Progenitor cell of endocrine pancreas (in vitro differentiated cells): Measurements from ENCODE around the gene DNAH1. TPM values are rescaled to one million over a fixed set of nuclear protein-coding genes. Genes with fewer than 3 reads are reported as not detected.

Source experiments
- DNase-seq: peaks from one replicate; pipeline ENCODE4 v3.0.0; 2021; ENCODE audit warnings: low spot score; ENCODE audit not compliant: unreplicated experiment
- H3K27ac Mint-ChIP-seq: 2 replicates; pipeline ENCODE4 v1.8.0; 2021; ENCODE audit warnings: mild to moderate bottlenecking, moderate library complexity, mixed read lengths
- H3K27me3 Mint-ChIP-seq: 2 replicates; pipeline ENCODE4 v1.8.0; 2021; ENCODE audit warnings: mixed read lengths
- H3K36me3 Mint-ChIP-seq: 2 replicates; pipeline ENCODE4 v1.8.0; 2022; ENCODE audit warnings: mixed read lengths; ENCODE audit not compliant: insufficient read depth
- H3K4me1 Mint-ChIP-seq: 2 replicates; pipeline ENCODE4 v1.8.0; 2021; ENCODE audit warnings: low read depth, mixed read lengths
- H3K4me3 Mint-ChIP-seq: 2 replicates; pipeline ENCODE4 v1.8.0; 2021; ENCODE audit warnings: low read depth, mild to moderate bottlenecking, moderate library complexity, mixed read lengths
- H3K9me3 Mint-ChIP-seq: 2 replicates; pipeline ENCODE4 v1.8.0; 2021; ENCODE audit warnings: low read depth, mixed read lengths
- CTCF ChIP-seq: fragments of 200-600 bp; sonication (generic); IDR thresholded peaks from one replicate; pipeline ENCODE4 v1.5.0; 2021; ENCODE audit warnings: antibody characterized with exemption, mild to moderate bottlenecking; ENCODE audit not compliant: unreplicated experiment
- total RNA-seq: library from RNA; stranded (reverse); gene quantifications from 2 replicates; pipeline ENCODE4 v1.2.1, GENCODE V29; 2021

The DNAH1 gene
- total RNA-seq, 1 donor from 2014 or later, result 14.0 TPM

GRCh38 chr3:52297242-52298148 is 18.6 kb upstream of the DNAH1 start:
- Mint-ChIP-seq H3K27me3 (no peaks in the 10 kb centered on the region), H3K27ac (peak overlapping the region; percentile 33)

DNA sequence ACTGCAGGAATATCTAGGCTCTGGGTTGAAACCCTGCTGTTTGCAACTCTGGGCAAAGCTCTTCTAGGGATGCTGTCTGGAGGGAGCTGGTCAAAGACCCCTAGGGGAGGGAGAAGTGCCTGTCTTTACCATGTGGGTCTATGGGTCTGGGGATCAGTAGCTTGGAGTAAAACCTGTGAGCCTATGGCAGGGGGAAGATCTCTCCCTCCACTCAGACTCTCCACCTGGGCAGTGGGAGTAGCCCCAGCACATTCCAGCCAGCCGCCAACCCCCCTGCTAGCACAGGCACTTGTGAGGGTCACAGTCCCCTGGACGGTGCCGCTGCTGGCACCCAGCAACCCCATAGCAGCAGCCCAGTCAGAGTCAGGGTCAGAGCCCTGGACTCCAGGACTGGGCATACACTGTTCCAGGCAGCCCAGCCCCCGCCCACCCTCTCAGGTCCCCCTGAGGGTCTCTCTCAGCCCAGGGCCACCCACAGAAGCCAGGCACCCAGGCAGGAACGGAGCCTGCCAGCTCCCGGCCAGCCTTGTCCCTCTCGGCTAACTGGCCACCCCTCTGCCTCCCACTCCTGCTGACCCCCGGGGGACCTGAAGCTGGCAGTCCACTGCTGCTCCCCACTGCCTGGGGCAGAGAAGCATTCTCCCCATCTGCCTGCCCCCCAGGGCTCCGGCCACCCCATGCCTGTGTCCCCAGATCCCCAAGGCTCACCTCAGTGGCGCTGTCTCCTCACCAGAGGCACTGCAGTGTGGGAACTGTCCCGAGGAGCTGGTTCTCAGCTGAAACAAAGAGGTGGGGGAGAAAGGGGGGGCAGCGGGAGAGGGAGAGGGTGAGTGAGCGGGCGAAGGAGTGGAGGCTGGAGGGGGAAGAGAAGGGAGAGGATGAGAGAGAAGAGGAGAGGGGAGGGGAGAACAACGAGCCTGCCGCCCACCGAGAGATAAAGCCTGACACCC is 17.7 kb upstream of the DNAH1 start:
- Mint-ChIP-seq H3K36me3 (no peaks in the 10 kb centered on the region), H3K4me3 (peak overlapping the region; percentile 76), H3K27me3 (no peaks in the 10 kb centered on the region), H3K9me3 (no peaks in the 10 kb centered on the region), H3K4me1 (peaks cover 30% of the 10 kb centered on the region), H3K27ac (peak overlapping the region; percentile 64)
- no peak for TF ChIP-seq CTCF
- no peak for DNase-seq

More at GRCh38 chr3:52297242-52298148, 18.6 kb upstream of the DNAH1 start:
- no peak for TF ChIP-seq CTCF
- H3K9me3 Mint-ChIP-seq, result no peaks in the 10 kb centered on the region
- no peak for DNase-seq
- H3K36me3 Mint-ChIP-seq, result no peaks in the 10 kb centered on the region
- peak overlapping the region; percentile 76 for H3K4me3 Mint-ChIP-seq
- peaks cover 30% of the 10 kb centered on the region for H3K4me1 Mint-ChIP-seq

- H3K4me1 Mint-ChIP-seq, result peaks cover 30% of the 10 kb centered on the region
- no peaks in the 10 kb centered on the region for H3K9me3 Mint-ChIP-seq
- H3K36me3 Mint-ChIP-seq, result no peaks in the 10 kb centered on the region
- peak overlapping the region; percentile 85 for H3K27ac Mint-ChIP-seq
- H3K27me3 Mint-ChIP-seq, result no peaks in the 10 kb centered on the region
- no peak for TF ChIP-seq CTCF
- peak overlapping the region; percentile 76 for H3K4me3 Mint-ChIP-seq
- DNase-seq, result no peak
Measured at GRCh38 chr3:52299247-52299878, 16.8 kb upstream of the DNAH1 start.

DNA sequence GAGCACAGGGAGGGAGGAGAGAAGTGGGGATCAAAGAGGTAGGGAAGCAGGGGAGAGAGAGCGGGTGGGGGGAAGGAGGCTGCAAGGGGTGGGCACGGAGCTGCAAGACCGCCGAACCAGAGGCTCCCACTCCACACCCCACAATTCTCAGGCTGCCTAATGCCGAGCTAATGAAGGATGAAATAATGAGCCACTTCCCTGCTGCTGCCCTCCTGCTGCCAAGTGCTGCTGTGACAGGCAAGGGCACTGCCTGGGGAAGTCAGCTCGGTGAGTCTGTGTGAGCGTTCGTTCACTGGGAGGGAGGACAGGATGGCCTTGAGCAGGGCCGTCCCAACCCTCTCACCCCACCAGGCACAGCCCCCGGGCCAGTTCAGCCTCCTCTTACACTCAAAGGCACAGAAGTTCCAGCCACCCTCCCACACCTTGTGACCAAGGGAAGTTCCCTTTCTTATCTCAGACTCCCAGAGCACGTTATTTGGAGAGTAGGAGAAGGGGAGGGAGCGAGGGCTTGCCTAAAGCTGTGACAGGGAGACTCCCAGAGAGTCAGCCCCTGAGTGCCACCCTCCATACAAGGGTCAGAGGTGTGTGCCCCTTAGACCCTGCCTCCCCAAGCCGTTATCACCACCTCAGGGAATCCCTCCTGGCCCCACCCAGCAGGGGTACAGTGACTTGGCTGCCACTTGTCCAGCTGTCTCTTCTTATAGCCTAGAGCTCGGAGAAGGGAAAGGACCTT is 16.1 kb upstream of the DNAH1 start:
- Mint-ChIP-seq H3K27ac (peak overlapping the region; percentile 49), H3K4me1 (peaks cover 30% of the 10 kb centered on the region)
- TF ChIP-seq CTCF, result peak; percentile 15

More for the DNA sequence above, 16.1 kb upstream of the DNAH1 start:
- DNase-seq, result no peak
- peak overlapping the region; percentile 76 for H3K4me3 Mint-ChIP-seq
- no peaks in the 10 kb centered on the region for H3K36me3 Mint-ChIP-seq
- no peaks in the 10 kb centered on the region for H3K27me3 Mint-ChIP-seq
- no peaks in the 10 kb centered on the region for H3K9me3 Mint-ChIP-seq
